HG02852 (cell line): ENCODE data around the gene RPS6KA2.
"Not testable (repeated sequence)": the region's sequence is repeated elsewhere in the genome, so short reads cannot be mapped to it uniquely, and the experiment has no call there.

Source experiments
- ATAC-seq: cut with Tn5 transposase; IDR thresholded peaks from one replicate; pipeline ENCODE4 v1.9.1; 2021; ENCODE audit warnings: mild to moderate bottlenecking, moderate library complexity; ENCODE audit not compliant: unreplicated experiment

Gene RPS6KA2

DNA sequence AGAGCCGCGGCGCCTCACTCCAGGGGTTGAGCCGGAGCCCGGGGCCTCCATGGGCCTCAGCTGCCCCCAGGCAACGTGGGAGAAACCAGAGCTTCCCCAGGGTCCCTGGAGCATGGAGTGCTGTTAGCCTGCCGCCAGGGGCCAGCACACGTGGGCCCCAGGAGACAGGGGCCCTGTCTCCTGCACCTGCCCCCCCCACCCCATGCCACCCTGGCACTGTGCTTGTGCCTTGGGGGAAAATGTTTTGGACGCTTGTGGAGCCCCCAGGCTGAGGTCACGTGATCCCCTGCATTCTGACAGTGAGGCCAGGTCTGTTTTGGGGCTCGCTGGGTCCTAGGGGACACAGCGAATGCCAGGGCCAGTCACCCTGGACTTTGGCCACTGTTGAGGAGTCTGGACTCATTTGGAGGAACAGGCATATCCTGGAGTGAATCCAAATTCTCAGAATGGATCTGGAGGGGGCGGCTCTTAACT is 214.1 kb downstream of the RPS6KA2 start:
- ATAC-seq: no peak

DNA sequence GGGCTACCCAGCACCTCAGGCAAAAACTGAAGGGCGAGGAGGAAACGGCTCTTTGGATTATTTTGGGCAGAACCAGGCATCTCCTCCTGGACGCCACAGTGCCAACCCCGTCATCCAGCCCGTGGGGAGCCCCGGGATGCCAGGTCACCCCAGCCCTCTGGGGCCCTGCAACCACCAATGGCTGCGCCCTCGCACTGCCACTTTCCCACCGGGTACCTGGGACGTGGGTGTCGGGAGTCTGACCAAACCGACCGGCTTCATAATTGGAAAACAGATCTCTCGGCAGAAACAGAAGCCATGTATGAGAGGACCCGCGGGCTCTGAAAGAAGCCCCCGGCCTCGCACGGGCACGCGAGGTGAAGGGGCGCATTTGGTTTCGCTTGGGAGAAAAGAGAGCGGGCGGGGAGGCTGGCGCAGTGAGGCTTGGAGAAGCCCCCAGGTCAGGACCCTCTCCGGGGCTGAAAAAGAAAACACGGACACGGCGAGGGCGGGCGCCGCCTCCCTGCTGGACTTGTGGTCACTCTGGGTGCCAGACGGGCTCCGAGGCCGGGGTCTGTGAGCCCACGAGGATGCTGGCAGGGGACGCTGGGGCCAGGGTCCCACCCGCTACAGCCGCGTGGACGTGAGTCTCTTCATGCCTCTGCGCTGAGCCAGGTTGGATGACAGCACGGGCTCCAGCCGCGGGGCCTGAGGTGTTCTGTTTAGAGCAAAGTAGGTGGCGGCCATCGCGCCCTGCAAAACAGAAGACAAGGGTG is 214.7 kb downstream of the RPS6KA2 start:
- no peak for ATAC-seq

DNA sequence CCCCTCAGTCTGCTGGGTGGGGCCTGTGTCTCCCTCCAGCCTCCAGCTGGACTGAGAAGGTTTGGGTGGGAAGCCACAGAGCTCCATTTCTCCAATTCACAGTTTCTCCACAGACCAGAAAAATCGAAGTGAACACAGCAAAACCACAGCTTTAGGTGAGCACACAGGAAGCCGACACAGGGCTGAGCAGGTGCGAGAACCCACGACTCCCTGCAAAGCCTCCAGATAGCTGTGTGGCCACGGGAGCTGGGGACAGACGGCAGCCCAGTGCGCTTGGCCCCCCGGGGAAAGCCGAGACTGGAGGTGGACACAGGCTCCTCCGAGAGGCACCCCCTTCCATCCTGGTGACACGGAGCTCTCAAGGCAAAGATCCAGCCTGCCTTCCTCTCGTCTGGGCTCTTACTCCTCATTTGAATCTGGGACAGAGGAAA is 215.3 kb downstream of the RPS6KA2 start:
- no peak for ATAC-seq

DNA sequence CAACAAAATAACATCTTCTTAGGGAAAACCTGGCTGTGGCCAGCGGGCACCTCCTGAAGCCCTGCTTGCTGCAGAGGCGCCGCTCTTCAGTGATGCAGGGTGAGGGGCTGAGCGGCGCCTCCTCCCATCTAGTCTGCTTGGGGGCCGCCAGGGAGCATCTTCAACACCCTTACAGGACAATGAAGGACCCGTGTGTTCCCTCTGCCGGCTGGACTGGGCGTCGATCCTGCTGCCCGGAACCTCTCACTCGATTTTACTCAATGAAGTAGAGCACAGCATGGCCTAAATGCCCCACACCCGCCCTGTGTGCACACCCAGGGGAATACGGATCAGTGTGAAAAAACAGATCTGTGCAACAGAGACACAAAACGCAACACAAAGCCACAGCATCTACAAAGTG is 215.8 kb downstream of the RPS6KA2 start:
- no peak for ATAC-seq

DNA sequence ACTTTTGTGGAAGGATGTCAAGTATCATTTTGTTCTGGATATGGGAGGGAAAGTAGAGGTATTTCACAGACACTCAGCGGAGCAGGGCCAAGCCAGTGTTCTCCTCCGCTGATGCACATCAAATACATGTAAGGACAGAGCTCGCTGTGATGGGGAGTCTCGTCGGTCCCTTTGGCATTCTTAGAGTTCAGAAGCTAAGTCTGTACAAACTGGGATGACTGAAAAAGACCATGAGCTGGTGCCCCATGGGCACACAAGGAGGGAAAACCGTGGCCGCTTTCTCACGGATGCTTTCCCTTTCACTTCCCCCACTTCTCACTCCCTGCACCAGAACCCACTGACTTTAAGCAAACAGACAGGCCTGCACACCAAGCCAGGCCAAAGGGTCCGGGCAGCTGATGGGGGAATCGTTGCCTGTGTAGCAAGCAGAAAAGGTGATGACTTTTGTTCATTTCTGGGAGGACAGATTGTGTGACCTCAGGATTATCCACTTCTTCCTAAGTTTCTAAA is 216.6 kb downstream of the RPS6KA2 start:
- ATAC-seq: no peak

DNA sequence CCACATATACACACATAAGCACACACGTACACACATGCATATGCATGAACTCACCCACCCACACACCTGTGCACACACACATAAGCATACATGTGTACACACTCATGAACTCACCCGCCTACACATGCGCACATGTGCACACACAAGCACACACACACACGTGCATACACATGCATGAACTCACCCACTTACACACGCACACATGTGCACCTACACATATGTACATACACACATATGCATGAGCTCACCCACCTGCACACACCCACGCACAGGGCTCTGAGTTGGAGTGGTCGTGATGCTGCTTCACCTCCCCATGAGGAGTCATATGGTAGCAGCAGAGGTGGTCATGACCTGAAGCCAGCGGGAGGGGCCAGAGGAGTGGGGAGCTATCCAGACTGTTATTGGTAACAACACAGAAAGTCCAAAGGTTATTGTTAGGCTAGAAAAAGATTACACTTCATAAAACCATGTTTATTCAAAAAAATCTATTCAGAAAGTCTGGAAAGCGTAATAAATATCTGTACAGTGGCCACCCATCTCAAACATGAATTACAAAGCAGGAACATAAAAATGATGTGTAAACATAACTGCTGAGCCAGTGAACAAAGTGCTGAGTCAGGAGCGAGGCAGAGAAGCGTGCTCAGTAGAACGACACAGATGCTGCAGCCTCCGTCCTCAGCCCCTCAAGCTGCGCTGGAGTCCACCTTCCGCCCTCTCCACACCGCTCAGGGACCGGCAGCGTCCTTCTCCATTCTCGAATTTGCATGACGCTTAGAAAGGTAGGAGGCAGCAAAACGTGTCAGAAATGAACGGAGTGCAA is 217.9 kb downstream of the RPS6KA2 start:
- ATAC-seq: no peak

DNA sequence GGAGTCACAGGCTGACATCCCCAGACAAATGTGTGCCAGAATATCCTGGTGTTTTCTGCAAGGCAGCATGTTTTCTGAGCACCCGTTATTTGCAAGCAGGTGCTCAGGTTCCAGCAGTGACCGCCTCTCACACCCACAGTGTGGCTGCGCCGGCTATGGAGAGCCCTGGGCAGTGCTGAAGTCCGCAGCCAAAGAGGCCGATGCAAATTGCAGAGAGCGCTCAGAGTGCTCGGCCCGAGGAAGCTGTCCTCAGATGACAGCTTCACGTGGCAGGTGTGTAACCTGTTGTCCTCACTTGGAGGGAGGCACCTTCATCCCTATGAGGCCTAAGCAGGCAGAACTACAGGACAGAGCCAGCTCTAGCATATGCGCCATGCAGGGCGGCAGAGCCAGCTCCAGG is 220.9 kb downstream of the RPS6KA2 start:
- ATAC-seq: no peak

DNA sequence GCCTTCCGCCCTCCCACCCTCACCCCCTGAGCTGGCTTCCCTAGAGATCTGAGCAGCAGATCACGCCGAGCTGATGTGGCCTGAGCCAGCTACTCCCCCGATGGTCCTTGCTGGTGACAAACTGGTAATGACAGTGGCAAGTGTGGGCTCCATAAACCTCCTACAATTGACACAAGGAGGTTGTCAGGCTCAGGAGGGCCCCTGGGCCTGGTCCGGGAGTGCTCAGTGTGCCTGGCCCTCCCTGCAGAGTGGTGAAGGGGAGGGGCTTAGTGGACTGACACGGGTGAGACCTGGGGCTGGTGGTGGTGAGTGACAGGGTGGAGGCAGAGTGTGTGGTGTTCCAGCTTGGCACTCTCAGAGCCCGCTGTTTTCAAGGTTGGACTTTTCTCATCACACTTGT is 221.7 kb downstream of the RPS6KA2 start:
- ATAC-seq: no peak

DNA sequence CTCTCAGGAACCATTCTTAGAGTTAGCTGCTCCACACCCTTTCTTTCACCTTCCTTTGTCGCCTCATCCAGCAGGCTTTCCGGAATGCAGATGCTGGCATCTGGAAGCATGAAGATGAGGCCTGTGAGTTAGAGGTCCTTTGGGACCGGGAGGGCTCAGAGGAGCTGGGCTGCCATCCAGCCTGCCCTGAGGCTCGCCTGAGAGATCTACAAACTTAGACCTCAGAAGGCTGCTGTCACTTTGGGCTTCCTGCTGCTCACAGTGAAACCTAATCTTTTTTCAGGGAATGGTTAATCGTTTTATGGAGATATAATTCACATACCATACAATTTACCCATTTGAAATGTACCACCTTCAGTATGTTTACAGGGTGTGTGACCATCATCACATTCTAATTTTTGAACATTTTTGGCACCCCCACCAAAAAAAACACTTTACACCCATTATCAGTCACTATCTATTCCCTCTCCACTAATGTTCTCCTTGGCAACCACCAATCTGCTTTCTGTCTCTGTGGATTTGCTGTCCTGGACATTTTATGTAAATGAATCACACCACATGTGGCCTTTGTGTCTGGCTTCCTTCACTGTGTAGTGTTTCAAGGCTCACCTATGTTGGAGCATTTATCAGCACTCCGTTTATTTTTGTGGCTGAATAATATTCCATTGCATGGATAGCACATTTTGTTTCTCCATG is 224.3 kb downstream of the RPS6KA2 start:
- no peak for ATAC-seq

DNA sequence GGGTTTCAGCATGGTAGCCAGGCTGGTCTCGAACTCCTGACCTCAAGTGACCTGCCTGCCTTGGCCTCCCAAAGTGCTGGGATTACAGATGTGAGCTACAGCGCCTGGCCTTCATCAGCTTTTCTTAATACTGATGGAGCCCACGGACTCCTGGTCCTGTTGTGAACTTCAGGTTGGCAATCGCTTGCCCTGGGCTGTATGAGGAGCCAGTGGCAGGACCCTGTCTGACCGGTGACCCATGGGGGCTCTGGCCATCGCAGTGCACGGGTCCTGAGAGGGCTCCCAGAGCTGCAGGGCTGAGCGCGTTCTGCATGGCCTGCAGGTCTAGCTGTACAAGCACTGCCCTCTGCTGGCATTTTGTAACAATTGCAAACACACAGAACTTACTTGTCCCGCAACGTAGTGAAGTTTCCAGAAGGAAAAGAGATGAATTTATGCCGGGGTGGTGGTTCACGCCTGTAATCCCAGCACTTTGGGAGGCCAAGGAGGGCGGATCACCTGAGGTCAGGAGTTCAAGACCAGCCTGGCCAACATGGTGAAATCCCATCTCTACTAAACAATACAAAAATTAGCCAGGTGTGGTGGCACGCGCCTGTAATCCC is 226.3 kb downstream of the RPS6KA2 start:
- ATAC-seq: not testable (repeated sequence)

DNA sequence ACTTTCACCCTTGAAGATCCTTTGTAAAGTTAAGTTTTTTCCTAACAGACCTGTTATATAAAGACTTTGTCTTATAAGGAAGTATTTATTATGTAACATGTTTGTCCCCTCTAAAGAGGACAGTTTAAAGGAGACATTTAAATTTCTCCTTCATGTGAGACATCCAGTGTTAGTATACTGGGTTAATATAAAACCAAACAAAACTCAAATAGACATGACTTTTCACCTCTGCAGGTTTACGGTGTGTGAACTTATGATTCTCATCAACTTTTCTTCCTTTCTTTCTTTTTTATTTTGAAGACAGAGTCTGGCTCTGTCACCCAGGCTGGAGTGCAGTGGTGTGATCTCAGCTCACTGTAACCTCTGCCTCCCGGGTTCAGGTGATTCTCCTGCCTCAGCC is 226.9 kb downstream of the RPS6KA2 start:
- no peak for ATAC-seq

DNA sequence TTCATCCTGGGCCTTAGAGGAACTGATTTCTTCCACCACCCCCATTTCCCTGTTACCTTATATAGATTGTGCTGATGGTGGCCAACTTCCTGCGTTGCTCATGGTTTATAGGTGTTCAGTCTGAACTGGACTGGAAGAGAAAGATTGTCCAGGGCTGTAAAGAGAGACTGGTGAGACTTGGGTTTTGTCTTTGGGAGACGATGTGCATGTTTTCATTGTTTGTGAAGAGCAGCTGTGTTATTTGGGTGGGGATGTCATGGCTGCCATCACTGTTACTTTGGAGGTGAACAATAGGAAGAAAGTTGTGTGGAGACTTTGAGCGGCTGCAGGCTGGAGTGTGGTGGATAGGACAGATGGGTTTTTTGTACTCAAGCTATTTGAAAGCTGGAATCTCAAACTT is 228.7 kb downstream of the RPS6KA2 start:
- ATAC-seq: no peak

DNA sequence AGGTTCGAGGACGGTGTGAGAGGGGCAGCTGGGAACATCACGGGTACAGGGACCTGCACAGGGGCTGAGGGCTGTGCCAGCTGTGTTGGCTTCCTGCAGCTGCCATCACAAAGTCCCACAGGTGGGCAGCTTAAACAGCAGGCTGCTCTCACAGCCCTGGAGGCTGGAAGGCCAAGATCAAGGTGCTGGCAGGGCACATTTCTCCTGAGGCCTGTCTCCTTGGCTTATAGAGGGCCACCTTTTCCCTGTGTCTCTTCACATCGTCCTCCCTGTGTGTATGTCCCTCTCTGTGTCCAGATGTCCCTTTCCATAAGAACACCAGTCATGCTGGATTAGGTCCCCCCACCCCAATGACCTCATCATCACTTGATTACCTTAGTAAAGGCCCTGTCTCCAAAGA is 229.2 kb downstream of the RPS6KA2 start:
- no peak for ATAC-seq

DNA sequence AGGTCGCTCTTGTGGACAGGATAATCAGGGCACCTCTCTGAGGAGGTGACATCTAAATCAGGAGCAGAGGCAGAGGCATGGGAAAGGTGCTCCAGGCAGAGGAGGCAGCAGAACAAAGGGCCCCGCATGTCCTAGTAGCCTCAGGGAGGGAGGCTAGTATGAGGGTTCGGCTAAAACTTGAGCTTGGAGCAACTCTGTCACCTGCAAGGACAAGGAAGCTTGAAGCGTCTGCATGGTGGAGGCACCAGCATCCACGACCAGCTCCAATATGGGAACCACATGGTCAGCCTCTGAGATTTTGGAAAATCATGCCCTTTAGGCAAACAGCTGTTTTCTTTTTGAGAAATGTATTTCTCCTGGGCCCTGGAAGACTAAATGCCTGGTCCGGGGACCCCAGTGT is 231.3 kb downstream of the RPS6KA2 start:
- no peak for ATAC-seq

DNA sequence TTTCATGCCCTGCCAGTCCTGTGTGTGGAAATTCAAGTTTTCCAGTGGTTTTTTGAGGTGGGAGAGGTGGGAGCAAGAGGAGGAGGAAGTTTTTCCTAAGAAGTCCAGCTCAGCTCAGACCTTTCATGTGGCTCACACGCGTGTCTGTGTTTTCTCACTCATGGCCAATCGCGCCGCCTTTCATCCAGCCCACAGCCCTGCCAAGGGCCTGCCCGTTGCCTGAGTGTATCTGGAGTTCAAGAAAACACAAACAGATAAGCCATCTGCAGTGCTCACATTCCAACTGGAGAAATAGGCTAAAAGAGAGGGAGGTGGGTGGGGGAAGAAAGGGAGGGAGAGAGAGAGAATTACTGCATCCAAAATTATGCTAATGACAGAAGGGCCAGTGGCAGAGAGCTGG is 231.7 kb downstream of the RPS6KA2 start:
- no peak for ATAC-seq

DNA sequence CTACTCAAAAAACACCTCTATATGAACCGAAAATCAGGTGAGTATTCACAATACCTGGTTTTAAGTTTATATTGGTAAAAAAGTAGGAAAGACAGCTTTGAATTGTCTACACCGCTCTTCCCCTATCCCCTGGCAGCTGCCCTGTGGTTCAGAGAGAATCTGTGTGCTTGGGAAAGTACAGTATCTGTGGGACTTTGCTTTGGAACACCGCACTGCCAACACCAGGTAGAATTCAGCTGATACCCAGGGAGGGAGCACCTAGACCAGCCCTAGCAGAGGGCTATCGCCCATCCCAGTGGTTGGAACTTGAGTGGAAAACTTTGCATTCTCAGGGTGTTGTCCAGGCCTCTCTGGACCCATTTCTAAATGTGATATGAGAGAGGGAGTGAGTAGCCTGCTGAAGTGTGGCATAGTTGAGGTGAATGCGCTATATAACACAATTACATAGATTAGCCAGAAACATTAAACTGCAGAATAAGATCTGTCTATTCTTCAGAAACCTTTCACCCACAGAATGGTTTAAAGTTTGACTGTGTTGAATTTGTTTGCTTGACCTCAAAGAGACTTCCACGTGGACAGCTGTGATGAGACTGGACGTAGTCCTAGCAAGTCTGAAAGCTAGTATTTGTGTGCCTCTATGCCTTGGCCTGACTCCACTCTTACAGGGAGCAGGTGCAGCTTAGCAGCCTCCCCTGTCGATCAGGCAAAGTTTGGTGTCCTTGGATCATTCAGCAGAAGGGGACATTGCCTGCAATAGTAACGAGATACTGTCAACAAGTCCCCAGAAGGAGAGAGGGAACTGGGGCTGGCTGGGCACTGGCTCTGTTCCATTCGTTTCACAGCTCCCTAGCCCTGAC is 232.8 kb downstream of the RPS6KA2 start:
- ATAC-seq: no peak

DNA sequence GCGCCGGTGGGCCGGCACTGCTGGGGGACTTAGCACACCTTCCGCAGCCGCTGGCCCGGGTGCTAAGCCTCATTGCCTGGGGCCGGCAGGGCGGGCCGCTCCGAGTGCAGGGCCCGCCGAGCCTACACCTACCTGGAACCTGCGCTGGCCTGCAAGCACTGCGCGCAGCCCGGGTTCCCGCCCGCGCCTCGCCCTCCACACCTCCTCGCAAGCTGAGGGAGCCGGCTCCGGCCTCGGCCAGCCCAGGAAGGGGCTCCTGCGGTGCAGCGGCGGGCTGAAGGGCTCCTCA is 233.6 kb downstream of the RPS6KA2 start:
- ATAC-seq: no peak

DNA sequence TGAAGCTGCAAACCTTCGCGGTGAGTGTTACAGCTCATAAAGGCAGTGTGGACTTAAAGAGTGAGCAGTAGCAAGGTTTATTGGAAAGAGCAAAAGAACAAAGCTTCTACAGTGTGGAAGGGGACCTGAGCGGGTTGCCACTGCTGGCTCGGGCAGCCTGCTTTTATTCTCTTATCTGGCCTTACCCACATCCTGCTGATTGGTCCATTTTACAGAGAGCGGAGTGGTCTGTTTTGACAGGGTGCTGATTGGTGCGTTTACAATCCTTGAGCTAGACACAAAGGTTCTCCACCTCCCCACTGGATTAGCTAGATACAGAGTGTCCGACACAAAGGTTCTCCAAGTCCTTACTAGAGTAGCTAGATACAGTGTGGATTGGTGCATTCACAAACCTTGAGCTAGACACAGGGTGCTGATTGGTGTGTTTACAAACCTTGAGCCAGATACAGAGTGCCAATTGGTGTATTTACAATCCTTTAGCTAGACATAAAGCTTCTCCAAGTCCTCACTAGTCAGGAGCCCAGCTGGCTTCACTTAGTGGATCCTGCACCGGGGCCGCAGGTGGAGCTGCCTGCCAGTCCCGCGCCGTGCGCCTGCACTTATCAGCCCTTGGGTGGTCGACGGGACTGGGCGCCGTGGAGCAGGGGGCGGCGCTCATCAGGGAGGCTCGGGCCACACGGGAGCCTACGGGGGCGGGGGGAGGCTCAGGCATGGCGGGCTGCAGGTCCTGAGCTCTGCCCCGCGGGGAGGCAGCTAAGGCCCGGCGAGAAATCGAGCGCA is 234.1 kb downstream of the RPS6KA2 start:
- not testable (repeated sequence) for ATAC-seq

DNA sequence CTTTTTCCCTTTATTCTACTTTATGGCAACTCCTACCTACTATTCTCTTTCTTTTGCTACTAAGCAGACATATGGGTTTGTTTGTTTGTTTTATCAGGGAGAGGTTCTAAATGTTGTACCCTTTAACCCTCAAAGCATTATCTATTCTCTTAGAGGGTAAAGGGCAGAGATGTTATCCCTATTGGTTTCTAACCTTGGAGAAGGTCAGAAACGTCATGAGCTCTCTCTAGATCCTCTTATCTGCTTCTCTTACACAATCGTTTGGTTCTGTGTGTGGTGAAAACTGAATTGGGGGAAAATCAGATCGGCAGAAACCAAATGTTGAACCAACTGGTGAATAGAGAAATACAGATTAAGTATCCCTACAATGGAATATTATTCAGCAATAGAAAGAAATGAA is 237.9 kb downstream of the RPS6KA2 start:
- no peak for ATAC-seq
